HCT116 (cell line): ENCODE results near the gene CDC37L1.

Experiments
- EZH2 ChIP-seq: fragments of 200-600 bp; sonication (generic); IDR thresholded peaks from 2 replicates; pipeline ENCODE4 v1.6.1; 2017; ENCODE audit warnings: antibody characterized with exemption, mixed run types
- POLR2A ChIP-seq: IDR thresholded peaks from 2 replicates; pipeline ENCODE4 v1.7.0; 2011; ENCODE audit warnings: borderline replicate concordance; ENCODE audit not compliant: insufficient read depth, insufficient read length; ENCODE audit errors: extremely low read depth
- YY1 ChIP-seq: IDR thresholded peaks from 2 replicates; pipeline ENCODE4 v1.6.1; 2011; ENCODE audit warnings: low read length, low read depth, moderate library complexity, mild to moderate bottlenecking; ENCODE audit not compliant: insufficient replicate concordance; ENCODE audit errors: extremely low read depth
- ZNF274 ChIP-seq: fragments of 200-500 bp; sonication (Bioruptor generic); IDR thresholded peaks from 2 replicates; pipeline ENCODE4 v1.6.1; 2014; ENCODE audit warnings: mild to moderate bottlenecking, low read depth, low read length, inconsistent platforms
- TF ChIP-seq, protein P1 (sequence below), 3 experiments: fragments of 200-600 bp in 1 of 3; sonication (generic) in 1 of 3; IDR thresholded peaks in 2 of 3; conservative IDR thresholded peaks in 1 of 3; 2 replicates each; pipeline ENCODE4 v1.5.1; 2012 to 2017; ENCODE audit warnings: low read depth in 2 of 3, low read length in 2 of 3, antibody characterized with exemption in 1 of 3, borderline replicate concordance in 1 of 3, control low read depth in 1 of 3, mild to moderate bottlenecking in 1 of 3, mixed read lengths in 1 of 3, mixed run types in 1 of 3, moderate library complexity in 1 of 3; ENCODE audit not compliant: insufficient read depth in 1 of 3

DNA sequence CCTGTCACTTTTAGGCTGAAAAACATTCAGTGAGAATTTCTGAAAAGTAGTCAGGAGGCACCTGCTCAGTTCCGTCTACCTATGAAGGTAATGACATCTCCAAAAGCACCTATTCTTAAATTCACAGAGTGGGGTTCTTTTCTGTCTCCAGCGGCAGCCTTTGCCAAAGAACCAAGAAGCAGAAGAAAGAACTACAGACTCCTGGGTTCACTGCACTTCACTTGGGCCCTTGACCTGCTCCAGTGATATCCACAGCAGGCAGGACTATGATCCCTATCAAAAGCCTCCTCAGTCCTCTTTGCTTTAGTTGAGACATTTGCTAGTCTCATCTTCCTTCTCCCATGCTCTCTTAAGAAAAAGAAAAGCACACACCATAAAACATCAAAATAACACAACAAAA lies 37.0 kb upstream of the CDC37L1 start:
- TF ChIP-seq, protein P1, sequence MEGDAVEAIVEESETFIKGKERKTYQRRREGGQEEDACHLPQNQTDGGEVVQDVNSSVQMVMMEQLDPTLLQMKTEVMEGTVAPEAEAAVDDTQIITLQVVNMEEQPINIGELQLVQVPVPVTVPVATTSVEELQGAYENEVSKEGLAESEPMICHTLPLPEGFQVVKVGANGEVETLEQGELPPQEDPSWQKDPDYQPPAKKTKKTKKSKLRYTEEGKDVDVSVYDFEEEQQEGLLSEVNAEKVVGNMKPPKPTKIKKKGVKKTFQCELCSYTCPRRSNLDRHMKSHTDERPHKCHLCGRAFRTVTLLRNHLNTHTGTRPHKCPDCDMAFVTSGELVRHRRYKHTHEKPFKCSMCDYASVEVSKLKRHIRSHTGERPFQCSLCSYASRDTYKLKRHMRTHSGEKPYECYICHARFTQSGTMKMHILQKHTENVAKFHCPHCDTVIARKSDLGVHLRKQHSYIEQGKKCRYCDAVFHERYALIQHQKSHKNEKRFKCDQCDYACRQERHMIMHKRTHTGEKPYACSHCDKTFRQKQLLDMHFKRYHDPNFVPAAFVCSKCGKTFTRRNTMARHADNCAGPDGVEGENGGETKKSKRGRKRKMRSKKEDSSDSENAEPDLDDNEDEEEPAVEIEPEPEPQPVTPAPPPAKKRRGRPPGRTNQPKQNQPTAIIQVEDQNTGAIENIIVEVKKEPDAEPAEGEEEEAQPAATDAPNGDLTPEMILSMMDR (IDR thresholded peaks at IDR 0.05 in 2 of 3, conservative IDR thresholded peaks at IDR 0.05 in 1 of 3; ENCODE audit: borderline replicate concordance in 1 of 3, insufficient read depth in 1 of 3, low read depth in 2 of 3, low read length in 2 of 3), result no peak
- TF ChIP-seq ZNF274, result no peak
- TF ChIP-seq YY1, result no peak
- TF ChIP-seq EZH2, result no peak
- no peak for TF ChIP-seq POLR2A
